A673 (cell line): Measurements from ENCODE around the gene ADGRF1. TPM values are rescaled to one million over a fixed set of nuclear protein-coding genes. Genes with fewer than 3 reads are reported as not detected.

ENCODE experiments used
- BruUV-seq: library from RNA; stranded (reverse); fragments of 400-500 nt; replicated peaks from 2 replicates; lab custom pipeline; 2021; lab: Mats Ljungman, UMichigan
- CTCF ChIA-PET: fragments of 300-600 bp; sonication (Branson Sonifier 250); formaldehyde crosslinking; loops from one replicate; lab custom pipeline; 2022; ENCODE audit warnings: antibody characterized with exemption; lab: Charles Lee
- POLR2A ChIA-PET: fragments of 300-600 bp; sonication (Branson Sonifier 250); formaldehyde crosslinking; loops from one replicate; lab custom pipeline; 2022; ENCODE audit warnings: antibody characterized with exemption; ENCODE audit not compliant: low non-redundant PET; lab: Charles Lee
- DNase-seq: peaks from one replicate; pipeline ENCODE4 v3.0.0-alpha.2; 2015; ENCODE audit warnings: low spot score
- H3K27ac ChIP-seq: fragments of 200-600 bp; sonication (generic); 2 replicates; pipeline ENCODE4 v1.5.1; 2016; ENCODE audit warnings: mixed run types, low read depth, mild to moderate bottlenecking, mixed read lengths, antibody characterized with exemption, low read length; ENCODE audit not compliant: poor library complexity, severe bottlenecking
- H3K27me3 ChIP-seq: fragments of 200-600 bp; sonication (generic); replicated peaks from 2 replicates; pipeline ENCODE4 v1.6.1; 2017; ENCODE audit warnings: mixed run types, low read depth, mild to moderate bottlenecking, mixed read lengths, antibody characterized with exemption, low read length; ENCODE audit not compliant: insufficient read depth, poor library complexity
- H3K36me3 ChIP-seq: fragments of 200-600 bp; sonication (generic); 2 replicates; pipeline ENCODE4 v1.6.1; 2016; ENCODE audit warnings: mixed run types, mild to moderate bottlenecking, mixed read lengths, antibody characterized with exemption, low read length; ENCODE audit not compliant: insufficient read depth, poor library complexity, severe bottlenecking
- H3K4me1 ChIP-seq: fragments of 200-600 bp; sonication (generic); 2 replicates; pipeline ENCODE4 v1.6.1; 2017; ENCODE audit warnings: mixed run types, mild to moderate bottlenecking, mixed read lengths, antibody characterized with exemption, low read length; ENCODE audit not compliant: insufficient read depth, poor library complexity, severe bottlenecking
- H3K4me3 ChIP-seq: fragments of 200-600 bp; sonication (generic); 2 replicates; pipeline ENCODE4 v1.5.1; 2016; ENCODE audit warnings: low read depth, mixed run types, mild to moderate bottlenecking, mixed read lengths, low read length; ENCODE audit not compliant: poor library complexity, severe bottlenecking
- H3K9me3 ChIP-seq: fragments of 200-600 bp; sonication (generic); 2 replicates; pipeline ENCODE4 v1.6.1; 2016; ENCODE audit warnings: mixed run types, low read depth, mild to moderate bottlenecking, mixed read lengths, antibody characterized with exemption, low read length; ENCODE audit not compliant: poor library complexity, severe bottlenecking
- EZH2 ChIP-seq: fragments of 200-600 bp; sonication (generic); IDR thresholded peaks from 2 replicates; pipeline ENCODE4 v1.6.1; 2017; ENCODE audit warnings: borderline replicate concordance, low read depth, mild to moderate bottlenecking, mixed read lengths, antibody characterized with exemption, low read length; ENCODE audit not compliant: poor library complexity, severe bottlenecking
- intact Hi-C: fragments of 100-400 bp; cut with micrococcal nuclease; formaldehyde crosslinking; loops from one replicate; pipeline ENCODE4 v1.10.0; 2022; ENCODE audit not compliant: unreplicated experiment
- total RNA-seq: library from RNA; stranded (reverse); gene quantifications from 2 replicates; pipeline ENCODE4 v1.2.3, GENCODE V29; 2021
- TF ChIP-seq, protein P1 (sequence below): fragments of 300-800, 200-600 bp; sonication (generic); conservative IDR thresholded peaks from 2 replicates; pipeline ENCODE4 v1.5.1; 2017; ENCODE audit warnings: low read depth, mild to moderate bottlenecking, antibody characterized with exemption, low read length, moderate library complexity, mixed read lengths

Gene ADGRF1
- total RNA-seq, 1 experiment from 2014 or later = not detected

DNA sequence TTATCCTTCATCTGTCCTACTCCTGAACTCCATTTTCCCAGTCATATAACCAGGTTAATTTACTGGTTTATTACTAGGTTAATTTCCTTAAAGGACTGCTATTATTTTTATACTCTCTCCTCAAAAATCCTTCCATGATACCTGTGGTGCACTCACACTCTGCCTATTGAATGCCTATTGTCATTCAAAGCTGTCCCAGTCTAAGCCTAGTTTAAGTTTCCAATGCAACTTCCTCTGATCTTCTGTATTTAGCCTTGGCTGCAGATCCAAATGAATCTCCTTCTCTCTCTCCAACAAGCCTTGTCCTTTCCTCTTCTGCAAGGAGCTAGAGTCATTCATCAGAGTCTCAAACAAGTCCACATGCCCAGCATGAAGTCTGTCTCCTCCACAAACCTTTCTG is 79.1 kb downstream of the ADGRF1 start:
- TF ChIP-seq EZH2 = no peak
- TF ChIP-seq, protein P1, sequence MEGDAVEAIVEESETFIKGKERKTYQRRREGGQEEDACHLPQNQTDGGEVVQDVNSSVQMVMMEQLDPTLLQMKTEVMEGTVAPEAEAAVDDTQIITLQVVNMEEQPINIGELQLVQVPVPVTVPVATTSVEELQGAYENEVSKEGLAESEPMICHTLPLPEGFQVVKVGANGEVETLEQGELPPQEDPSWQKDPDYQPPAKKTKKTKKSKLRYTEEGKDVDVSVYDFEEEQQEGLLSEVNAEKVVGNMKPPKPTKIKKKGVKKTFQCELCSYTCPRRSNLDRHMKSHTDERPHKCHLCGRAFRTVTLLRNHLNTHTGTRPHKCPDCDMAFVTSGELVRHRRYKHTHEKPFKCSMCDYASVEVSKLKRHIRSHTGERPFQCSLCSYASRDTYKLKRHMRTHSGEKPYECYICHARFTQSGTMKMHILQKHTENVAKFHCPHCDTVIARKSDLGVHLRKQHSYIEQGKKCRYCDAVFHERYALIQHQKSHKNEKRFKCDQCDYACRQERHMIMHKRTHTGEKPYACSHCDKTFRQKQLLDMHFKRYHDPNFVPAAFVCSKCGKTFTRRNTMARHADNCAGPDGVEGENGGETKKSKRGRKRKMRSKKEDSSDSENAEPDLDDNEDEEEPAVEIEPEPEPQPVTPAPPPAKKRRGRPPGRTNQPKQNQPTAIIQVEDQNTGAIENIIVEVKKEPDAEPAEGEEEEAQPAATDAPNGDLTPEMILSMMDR = no peak
- peaks cover 71% of the 10 kb centered on the region for H3K27me3 ChIP-seq
- POLR2A ChIA-PET = no interaction called here
- intact Hi-C loops = no loop called here
- CTCF ChIA-PET = no interaction called here
- H3K4me3 ChIP-seq = no peak overlapping the region
- DNase-seq = no peak
- no peaks in the 10 kb centered on the region for H3K9me3 ChIP-seq
- H3K4me1 ChIP-seq = no peaks in the 10 kb centered on the region
- no peak overlapping the region for H3K27ac ChIP-seq
- BruUV-seq = no TSS peak
- H3K36me3 ChIP-seq = no peaks in the 10 kb centered on the region

DNA sequence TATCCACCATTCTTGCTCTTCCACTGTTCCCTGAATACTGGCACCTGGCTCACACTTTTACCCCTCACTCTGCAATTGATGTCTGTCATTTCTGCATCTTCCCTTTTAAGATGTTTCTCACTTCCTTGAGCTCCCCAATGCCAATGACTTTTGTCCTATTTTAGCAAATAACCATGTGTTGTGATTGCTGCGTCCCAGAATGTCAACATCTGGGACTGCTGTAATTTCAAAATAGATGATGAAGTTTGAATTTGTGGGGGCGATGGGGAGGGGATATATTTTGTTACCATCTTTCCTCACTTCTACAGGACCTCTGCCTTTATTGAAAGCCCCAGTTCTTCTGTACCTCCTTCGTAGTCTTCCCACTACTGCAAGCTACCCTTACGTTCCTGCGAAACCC is 80.4 kb downstream of the ADGRF1 start:
- peaks cover 71% of the 10 kb centered on the region for H3K27me3 ChIP-seq
- H3K4me1 ChIP-seq = no peaks in the 10 kb centered on the region
- no peak for TF ChIP-seq EZH2
- TF ChIP-seq, protein P1 = no peak
- no peak for DNase-seq
- no peaks in the 10 kb centered on the region for H3K9me3 ChIP-seq
- no TSS peak for BruUV-seq
- H3K36me3 ChIP-seq = no peaks in the 10 kb centered on the region
- POLR2A ChIA-PET = interaction anchor here (0.8 kb wide), 1 partner anchor 30 kb away, joined by 3 read pairs; no protein-coding TSS in a partner anchor
- intact Hi-C loops = no loop called here
- H3K4me3 ChIP-seq = no peak overlapping the region
- CTCF ChIA-PET = no interaction called here
- no peak overlapping the region for H3K27ac ChIP-seq

GRCh38 chr6:46961232-46961631 is 80.9 kb downstream of the ADGRF1 start:
- no peaks in the 10 kb centered on the region for H3K9me3 ChIP-seq
- no TSS peak for BruUV-seq
- intact Hi-C loops = no loop called here
- no peak overlapping the region for H3K27ac ChIP-seq
- no peaks in the 10 kb centered on the region for H3K4me1 ChIP-seq
- no peak for TF ChIP-seq EZH2
- TF ChIP-seq, protein P1 = no peak
- CTCF ChIA-PET = no interaction called here
- no peak for DNase-seq
- no peaks in the 10 kb centered on the region for H3K36me3 ChIP-seq
- H3K4me3 ChIP-seq = no peak overlapping the region
- H3K27me3 ChIP-seq = peaks cover 72% of the 10 kb centered on the region
- POLR2A ChIA-PET = interaction anchor here (0.8 kb wide), 1 partner anchor 30 kb away, joined by 3 read pairs; no protein-coding TSS in a partner anchor
